Ammon's horn (tissue), 1 donor: ENCODE data around the gene PSPN.
"Not testable (repeated sequence)": the region's sequence is repeated elsewhere in the genome, so short reads cannot be mapped to it uniquely, and the experiment has no call there.

Experiments
- DNase-seq: peaks from one replicate; pipeline ENCODE4 v3.0.0-alpha.2; 2016; ENCODE audit warnings: low spot score

The PSPN gene

DNA sequence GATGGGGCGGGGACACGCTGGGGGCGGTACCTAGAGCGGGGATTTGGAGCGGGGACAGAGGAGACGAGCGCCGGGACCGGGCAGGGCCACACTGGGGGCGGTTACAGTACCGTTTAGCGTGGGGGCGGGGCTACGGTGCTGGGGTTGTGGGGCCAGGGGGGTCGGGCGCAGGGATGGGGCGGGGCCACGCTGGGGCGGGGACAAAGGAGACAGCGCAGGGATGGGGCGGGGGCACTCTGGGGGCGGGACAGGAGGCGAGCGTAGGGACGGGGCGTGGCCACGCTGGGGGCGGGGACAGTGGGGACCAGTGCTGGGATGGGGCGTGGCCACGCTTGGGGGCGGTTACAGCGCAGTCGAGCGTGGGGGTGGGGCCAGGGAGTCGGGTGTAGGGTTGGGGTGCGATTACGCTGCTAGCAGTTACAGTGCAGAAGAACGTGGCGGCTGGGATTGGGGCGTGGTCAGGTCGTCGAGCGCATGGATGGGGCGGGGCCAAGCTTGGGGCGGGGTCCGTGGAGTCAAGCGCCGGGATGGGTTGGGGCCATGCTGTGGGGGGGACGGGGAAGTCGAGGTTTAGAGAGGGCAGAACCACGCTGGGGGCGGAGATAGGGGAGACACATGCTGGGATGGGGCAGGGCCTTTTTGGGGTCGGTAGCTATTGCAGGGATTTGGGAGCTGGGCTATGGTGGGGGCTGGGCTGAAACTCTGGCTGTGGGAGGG, 2.5 kb downstream of the PSPN start:
- DNase-seq, result peak; percentile 99

DNA sequence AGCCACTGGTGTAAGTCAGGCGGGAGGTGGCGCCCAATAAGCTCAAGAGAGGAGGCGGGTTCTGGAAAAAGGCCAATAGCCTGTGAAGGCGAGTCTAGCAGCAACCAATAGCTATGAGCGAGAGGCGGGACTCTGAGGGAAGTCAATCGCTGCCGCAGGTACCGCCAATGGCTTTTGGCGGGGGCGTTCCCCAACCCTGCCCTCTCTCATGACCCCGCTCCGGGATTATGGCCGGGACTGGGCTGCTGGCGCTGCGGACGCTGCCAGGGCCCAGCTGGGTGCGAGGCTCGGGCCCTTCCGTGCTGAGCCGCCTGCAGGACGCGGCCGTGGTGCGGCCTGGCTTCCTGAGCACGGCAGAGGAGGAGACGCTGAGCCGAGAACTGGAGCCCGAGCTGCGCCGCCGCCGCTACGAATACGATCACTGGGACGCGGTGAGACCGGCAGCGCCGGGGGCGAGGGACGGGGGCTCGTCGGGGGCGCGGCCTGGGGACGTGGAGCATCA, 3.1 kb downstream of the PSPN start, which contains the start of gene ALKBH7:
Gene ALKBH7, plus strand, starts transcription at position 201 of the 502 bp plus-strand sequence. Its CDS starts 27 bp downstream, at position 228.
- peak; percentile 100 for DNase-seq

DNA sequence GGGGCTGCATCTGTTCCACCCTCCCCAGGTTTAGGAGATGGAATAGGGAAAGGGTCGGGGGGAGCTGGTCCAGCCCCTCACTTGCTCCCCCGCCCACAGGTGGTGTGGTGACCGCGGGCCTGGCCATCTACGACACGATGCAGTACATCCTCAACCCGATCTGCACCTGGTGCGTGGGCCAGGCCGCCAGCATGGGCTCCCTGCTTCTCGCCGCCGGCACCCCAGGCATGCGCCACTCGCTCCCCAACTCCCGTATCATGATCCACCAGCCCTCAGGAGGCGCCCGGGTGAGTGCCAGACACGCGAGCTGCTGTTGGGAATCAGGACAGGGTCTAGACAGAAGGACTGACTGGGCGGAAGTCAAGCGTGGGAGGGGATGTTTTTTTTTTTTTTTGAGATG, 11.4 kb downstream of the PSPN start:
- no peak for DNase-seq

DNA sequence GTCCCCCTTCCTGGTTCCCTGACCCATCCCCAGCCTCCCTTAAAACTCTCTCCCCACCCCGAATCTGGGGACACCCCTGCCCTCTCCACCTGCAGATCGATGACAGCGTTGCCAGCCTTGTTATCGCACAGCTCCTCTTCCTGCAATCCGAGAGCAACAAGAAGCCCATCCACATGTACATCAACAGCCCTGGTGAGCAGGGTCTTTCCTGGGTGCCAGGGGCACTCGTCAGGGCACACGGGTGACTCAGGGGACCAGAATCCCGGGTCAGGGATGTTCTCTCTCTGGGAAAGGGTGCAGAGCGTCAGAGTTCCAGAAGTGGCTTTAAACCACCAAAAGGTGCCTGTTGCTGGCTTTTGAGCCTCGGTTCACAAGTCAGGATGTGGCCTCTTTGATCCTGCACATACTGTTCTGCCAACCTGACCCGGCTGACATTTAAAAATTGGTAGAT, 13.4 kb downstream of the PSPN start:
- no peak for DNase-seq

DNA sequence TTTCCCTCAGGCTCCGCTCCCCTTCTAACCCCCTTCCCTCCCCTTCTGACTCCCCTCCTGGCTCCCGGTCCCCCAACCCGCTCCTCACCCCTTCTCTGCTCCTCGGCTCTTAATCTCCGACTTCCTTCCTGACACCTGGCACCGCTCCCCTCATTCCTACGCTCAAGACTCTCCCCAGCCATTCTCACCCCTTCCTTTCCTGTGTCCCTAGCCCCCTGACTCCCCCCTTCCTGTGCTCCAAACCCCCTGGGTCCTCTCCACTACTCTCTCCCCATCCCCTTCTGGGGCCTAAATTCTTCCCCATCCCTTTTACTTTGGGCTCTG, 13.7 kb downstream of the PSPN start:
- DNase-seq, result no peak

DNA sequence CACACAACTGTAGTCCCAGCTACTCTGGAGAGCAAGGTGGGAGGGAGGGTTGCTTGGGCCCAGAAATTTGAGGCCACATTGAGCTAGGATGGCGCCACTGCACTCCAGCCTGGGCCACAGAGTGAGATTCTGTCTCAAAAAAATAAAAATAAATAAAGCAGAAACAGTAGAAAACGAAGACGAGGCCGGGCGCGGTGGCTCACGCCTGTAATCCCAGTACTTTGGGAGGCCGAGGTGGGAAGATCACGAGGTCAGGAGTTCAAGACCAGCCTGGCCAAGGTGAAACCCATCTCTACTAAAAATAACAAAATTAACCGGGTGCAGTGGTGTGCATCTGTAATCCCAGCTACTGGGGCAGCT, 14.9 kb downstream of the PSPN start:
- DNase-seq, result not testable (repeated sequence)

DNA sequence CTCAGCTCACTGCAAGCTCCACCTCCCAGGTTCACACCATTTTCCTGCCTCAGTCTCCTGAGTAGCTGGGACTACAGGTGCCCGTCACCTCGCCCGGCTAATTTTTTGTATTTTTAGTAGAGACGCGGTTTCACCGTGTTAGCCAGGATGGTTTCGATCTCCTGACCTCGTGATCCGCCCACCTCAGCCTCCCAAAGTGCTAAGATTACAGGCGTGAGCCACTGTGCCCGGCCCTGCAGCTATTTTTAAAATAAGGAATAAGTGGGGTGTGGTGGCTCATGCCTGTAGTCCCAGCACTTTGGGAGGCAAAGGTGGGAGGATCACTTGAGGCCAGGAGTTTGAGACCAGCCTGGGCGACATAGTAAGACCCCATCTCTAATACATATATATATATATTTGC, 15.3 kb downstream of the PSPN start:
- DNase-seq, result not testable (repeated sequence)

DNA sequence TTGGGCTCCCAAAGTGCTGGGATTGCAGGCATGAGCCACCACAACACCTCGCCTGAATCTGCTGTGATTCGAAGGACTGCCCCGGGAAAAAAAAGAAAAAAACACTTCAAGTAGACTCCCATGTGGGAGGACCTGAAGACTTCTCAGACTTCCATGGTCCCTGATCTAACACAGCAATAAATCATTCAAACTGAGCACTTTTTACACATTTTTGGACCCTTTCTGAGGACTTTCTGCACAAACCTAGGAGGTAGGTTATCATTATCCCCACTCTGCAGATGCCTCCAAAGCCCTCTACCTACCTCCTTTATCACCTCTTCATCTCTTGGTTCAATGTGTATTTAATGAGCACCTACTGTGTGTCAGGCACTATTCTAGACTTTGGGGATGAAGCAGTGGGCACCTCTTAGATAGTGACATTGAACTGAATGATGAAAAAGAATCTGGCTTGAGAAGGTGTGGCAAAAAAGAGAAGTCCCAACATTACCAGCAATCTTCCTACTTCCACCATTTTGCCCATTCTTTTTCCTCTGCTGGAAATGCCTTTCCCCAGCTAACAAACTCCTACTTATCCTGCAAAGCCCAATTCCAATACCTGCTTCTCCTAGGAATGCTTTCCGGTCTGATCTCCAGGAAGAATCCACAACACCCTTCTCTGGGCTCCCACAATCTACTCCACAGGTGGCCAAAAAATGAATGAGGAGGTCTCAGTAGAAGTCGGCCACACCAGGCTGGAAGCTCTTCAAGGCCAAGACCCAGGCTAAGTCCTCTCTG, 16.0 kb downstream of the PSPN start:
- DNase-seq, result no peak

DNA sequence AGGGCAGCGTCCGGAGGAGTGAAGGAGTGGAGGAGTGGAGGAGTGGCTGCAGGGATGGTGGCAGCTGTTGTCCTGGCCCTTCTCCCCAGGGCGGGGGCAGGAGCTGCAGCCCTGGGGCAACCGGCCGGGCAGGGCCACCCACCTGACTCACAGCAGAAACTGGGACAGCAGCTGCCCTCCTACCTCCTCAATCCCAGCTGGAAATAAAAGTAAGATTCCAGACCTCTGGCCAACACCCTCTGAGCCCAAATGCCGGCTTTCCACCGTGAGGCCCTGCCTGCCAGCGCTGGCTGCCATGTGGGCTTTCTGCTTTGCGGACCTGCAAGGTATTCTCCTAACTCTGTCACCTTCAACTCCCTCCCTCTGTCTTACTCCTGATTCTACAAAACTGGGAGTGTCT, 17.7 kb downstream of the PSPN start:
- DNase-seq, result no peak

DNA sequence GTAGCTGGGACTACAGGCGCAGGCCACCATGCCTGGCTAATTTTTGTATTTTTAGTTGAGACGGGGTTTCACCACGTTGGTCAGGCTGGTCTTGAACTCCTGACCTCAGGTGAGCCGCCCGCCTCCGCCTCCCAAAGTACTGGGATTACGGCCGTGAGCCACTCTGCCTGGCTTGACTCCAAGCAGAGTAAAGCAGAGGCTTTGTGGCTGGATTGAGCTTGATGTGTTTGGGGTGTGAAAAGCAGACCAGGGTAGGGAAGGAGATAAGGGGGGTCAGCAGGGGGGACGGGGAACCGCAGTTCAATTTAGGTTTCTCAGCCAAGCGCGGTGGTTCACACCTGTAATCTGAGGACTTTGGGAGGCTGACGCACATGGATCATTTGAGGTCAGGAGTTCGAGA, 18.6 kb downstream of the PSPN start:
- no peak for DNase-seq

DNA sequence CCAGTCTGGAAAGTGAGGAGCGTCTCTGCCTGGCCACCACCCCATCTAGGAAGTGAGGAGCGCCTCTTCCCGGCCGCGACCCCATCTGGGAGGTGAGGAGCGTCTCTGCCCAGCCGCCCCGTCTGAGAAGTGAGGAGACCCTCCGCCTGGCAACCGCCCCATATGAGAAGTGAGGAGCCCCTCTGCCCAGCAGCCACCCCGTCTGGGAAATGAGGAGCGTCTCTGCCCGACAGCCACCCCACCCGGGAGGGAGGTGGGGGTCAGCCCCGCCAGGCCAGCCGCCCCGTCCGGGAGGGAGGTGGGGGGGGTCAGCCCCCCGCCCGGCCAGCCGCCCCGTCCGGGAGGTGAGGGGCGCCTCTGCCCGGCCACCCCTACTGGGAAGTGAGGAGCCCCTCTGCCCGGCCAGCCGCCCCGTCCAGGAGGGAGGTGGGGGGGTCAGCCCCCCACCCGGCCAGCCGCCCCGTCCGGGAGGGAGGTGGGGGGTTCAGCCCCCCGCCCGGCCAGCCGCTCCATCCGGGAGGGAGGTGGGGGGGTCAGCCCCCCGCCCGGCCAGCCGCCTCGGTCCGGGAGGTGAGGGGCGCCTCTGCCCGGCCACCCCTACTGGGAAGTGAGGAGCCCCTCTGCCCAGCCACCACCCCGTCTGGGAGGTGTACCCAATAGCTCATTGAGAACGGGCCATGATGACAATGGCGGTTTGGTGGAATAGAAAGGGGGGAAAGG, 20.3 kb downstream of the PSPN start:
- DNase-seq, result not testable (repeated sequence)

DNA sequence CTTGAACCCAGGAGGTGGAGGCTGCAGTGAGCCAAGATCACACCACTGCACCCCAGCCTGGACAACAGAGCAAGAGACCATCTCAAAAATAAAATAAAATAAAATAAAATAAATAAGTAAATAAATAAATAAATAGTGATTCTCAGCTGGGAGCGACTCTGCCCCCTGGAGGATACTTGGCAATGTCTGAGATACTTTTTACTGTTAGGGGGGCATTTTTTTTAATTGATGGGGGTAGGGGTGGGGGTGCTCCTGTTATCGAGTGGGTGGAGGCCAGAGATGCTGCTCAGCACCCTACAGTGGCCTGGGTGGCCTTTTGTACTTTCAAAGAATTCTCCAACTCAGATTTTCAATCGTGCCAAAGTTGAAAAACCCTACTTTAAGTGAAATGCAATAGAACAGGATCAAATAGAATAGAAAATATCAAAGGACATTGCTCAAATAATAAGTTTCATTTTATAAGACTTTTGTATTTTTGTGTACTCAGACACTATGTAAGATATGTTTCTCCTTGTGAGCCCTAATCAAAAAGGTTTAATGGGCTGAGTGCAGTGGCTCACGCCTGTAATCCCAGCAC, 21.5 kb downstream of the PSPN start:
- DNase-seq, result no peak

DNA sequence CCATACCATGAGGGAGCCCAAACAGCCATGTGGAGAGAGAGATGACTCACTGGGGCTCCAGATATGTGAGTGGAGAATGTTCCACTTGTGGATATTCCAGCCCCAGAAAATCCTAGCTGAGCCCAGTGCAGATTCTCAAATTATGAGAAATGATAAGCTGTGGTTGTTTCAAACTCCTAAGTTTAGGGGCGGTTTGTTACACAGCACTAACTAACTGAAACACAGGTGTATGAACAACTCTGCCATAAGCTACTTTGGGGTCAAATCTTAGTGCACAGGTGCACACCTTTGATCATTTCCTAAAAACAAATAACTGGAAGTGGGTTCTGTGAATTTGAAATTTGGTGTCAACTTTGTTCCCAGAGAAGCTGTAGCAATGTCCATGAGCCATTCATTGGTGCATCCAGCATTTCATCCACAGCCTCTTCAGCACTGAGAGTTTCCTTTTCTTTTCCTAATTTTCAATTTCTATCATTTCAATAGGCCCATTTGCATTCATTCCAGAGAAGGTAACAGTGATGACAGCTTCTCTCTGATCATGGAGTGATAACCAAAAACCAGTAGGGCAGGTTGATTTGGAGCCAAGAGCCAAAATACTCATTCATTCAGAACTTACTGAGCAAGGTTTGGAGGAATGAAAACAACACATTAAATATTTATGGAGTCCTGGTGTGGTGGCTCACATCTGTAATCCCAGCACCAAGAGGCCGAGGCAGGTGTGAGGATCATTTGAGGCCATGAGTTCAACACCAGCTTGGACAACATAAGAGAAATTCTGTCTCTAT, 23.2 kb downstream of the PSPN start:
- DNase-seq, result no peak

DNA sequence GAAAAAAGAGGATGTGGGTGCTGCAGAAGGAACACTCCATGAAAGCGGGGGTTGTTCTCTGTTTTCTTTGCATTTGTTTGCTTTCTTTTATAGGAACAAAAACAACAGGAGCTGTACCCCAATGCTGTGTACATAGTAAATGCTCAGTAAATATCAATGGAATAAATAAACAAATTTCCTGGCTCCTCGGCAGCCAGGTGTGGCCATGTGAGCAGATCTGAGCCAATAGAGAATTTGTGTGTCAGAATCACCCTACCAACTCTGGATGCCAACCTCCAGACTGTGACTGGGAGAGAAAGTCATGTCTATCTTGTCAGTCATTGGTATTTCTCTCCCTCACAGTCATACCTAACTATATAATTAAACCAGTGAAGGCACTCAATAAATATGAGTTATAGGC, 25.0 kb downstream of the PSPN start:
- no peak for DNase-seq

DNA sequence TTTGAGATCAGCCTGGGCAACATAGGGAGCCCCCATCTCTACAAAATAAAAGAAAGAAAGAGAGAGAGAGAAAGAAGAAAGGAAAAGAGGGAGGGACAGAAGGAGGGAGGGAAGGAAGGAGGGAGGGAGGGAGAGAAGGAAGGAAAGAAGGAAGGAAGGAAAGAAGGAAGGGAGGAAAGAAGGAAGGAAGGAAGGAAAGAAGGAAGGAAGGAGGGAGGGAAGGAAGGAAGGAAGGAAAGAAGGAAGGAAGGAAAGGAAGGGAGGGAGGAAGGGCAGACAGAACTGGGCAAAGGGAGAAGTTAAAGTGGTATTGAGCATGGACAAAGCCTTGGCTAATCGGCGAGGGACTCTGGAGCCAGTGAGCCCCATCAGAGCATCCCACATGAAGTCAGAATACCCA, 26.5 kb downstream of the PSPN start:
- not testable (repeated sequence) for DNase-seq

DNA sequence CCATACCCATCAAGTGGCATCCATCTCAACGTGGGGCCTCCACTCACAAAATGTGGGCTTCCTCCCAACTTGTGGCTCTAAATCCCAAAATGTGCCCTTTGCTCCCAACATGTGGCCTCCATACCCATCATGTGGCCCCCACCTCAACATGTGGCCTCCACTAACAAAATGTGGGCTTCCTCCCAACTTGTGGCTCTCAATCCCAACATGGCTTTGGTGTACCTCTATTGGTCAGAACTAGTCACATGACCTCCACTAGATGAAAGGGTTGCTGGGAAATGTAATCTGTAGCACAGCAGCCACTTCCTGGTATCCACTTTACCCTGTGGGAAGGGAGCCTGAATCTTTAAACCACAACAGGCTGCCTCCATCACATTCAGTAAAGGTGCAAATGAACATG, 32.3 kb downstream of the PSPN start:
- no peak for DNase-seq

DNA sequence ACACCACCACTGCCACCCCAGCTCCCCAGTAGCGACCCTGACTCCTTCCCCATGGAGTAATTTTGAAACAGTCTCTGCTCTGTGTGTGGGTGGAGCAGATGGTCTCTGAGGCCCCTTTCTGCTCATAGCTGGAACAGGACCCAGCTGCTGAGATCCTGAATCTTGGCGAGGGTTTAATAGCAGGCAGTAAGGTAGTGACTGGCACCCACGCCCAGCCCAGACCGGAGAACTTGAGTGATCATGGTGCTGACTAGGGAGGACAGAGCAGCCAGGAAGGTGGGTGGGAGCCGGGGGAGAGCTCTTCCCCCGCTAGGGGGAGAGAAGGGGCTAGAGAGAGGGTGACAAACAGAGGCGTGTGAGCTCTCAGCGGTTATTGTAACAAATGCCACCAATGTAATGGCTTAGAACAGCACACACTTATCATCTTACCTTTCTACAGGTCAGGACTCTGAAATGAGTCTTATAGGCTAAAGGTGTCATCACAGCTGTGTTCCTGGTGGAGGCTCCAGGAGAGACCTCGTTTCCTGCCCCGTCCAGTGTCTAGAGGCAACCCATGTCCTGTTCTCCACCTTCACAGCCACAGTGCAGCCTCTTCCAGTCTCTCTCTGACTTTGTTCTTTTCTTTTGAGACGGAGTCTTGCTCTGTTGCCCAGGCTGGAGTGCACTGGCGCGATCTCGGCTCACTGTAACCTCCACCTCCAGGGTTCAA, 35.1 kb downstream of the PSPN start:
- DNase-seq, result peak; percentile 10

DNA sequence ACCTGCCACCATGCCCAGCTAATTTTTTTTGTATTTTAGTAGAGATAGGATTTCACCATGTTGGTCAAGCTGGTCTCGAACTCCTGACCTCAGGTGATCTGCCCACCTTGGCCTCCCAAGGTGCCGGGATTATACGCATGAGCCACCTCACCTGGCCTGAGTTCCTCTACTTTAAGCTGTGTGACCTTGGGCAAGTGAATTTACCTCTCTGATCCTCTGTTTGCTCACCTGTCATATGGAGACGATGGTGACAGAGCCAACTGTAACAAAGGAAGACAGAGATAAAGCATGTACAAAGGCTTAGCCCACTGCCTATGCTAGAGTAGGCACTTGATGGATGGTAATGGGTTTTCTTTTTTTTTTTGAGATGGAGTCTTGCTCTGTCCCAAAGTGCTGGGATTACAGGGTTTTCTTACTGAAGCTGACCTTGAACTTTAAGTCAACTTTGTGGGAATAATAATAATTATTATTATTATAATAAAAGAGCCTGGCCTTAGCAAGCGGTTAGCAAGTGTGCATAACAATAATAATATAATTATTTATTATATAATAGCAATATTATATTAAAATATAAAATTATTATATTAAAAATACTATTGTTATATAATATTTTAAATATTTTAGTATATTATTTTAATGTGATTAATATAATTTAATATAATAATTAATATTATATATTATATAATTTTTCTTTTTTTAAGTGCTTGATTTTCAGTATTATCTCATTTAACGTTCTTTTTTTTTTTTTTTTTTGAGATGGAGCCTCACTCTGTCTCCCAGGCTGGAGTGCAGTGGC, 41.0 kb downstream of the PSPN start:
- DNase-seq, result no peak

DNA sequence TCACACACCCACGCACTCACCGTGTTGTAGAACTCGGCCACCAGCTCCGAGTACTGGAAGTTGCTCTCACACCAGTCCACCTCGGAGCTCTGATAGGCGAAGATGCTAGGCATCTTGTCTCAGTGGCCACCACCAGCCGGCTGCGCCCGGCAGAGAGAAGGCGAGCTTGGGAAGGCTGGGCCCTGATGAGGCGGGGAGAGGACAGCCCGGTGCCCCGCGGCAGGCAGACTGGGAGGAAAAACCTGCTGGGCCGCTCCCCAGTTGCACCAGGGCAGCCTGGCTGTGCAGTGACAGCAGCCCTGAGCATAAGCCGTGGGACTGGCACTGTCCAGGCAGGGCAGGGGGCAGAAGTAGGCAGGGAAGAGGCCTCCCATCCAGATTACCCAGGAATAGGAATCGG, 42.3 kb downstream of the PSPN start, which contains the start of gene ACER1:
Gene ACER1, minus strand, starts transcription at position 174 of the 400 bp plus-strand sequence. Its CDS starts 61 bp downstream, at position 113.
- DNase-seq, result no peak

DNA sequence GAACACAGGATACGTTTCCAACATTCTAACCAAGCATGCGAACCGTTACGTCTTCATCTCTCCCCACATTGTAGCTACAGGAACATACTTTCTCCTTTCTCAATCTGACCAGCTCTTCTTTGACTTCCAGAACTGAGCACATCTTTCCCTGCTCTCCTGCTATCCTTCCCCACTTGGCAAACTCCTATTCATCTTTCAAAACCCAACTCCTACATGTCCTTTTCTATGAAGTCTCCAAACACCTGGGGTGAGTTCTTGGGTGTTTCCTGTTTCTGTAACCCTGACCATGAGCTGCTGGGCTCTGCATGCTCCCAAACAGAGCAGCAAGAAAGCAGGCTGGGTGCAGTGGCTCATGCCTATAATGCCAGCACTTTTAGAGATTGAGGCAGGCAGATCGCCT, 48.9 kb downstream of the PSPN start:
- DNase-seq, result no peak
